Right kidney (tissue), 9 donors: Measurements from ENCODE around the gene DNAH10.

Source experiments
- DNase-seq: peaks from one replicate; pipeline ENCODE4 v3.0.0-alpha.2; 2016
- long read RNA-seq, 8 donors: transcript quantifications; one replicate each; lab custom pipeline, GENCODE V29; 2026

The DNAH10 gene, protein sequence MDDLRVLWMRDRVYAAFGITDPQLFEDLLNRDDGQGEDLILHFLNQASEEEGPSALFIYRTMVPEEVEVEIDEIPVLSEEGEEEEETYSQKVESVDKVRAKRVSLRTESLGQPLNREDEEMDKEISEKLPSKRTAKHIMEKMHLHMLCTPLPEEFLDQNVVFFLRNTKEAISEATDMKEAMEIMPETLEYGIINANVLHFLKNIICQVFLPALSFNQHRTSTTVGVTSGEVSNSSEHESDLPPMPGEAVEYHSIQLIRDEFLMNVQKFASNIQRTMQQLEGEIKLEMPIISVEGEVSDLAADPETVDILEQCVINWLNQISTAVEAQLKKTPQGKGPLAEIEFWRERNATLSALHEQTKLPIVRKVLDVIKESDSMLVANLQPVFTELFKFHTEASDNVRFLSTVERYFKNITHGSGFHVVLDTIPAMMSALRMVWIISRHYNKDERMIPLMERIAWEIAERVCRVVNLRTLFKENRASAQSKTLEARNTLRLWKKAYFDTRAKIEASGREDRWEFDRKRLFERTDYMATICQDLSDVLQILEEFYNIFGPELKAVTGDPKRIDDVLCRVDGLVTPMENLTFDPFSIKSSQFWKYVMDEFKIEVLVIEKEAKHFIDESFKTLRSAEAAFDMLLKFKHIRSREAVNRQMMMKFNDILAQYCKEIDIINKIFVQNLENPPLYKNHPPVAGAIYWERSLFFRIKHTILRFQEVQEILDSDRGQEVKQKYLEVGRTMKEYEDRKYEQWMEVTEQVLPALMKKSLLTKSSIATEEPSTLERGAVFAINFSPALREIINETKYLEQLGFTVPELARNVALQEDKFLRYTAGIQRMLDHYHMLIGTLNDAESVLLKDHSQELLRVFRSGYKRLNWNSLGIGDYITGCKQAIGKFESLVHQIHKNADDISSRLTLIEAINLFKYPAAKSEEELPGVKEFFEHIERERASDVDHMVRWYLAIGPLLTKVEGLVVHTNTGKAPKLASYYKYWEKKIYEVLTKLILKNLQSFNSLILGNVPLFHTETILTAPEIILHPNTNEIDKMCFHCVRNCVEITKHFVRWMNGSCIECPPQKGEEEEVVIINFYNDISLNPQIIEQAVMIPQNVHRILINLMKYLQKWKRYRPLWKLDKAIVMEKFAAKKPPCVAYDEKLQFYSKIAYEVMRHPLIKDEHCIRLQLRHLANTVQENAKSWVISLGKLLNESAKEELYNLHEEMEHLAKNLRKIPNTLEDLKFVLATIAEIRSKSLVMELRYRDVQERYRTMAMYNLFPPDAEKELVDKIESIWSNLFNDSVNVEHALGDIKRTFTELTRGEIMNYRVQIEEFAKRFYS (N-terminal part only)
- long read RNA-seq, donor 1, partial matches to known transcripts = 0 of 10 reads
- long read RNA-seq, donor 1, other reads (novel, unspliced or antisense) = 10 of 10 reads
- long read RNA-seq, donor 2 = 0 reads
- long read RNA-seq, donor 3, partial matches to known transcripts = 0 of 10 reads
- long read RNA-seq, donor 3, other reads (novel, unspliced or antisense) = 10 of 10 reads
- long read RNA-seq, donor 4 = 0 reads
- long read RNA-seq, donor 5 = 0 reads
- long read RNA-seq, donor 6 = 0 reads
- long read RNA-seq, donor 7 = 0 reads
- long read RNA-seq, donor 8 = 0 reads

DNA sequence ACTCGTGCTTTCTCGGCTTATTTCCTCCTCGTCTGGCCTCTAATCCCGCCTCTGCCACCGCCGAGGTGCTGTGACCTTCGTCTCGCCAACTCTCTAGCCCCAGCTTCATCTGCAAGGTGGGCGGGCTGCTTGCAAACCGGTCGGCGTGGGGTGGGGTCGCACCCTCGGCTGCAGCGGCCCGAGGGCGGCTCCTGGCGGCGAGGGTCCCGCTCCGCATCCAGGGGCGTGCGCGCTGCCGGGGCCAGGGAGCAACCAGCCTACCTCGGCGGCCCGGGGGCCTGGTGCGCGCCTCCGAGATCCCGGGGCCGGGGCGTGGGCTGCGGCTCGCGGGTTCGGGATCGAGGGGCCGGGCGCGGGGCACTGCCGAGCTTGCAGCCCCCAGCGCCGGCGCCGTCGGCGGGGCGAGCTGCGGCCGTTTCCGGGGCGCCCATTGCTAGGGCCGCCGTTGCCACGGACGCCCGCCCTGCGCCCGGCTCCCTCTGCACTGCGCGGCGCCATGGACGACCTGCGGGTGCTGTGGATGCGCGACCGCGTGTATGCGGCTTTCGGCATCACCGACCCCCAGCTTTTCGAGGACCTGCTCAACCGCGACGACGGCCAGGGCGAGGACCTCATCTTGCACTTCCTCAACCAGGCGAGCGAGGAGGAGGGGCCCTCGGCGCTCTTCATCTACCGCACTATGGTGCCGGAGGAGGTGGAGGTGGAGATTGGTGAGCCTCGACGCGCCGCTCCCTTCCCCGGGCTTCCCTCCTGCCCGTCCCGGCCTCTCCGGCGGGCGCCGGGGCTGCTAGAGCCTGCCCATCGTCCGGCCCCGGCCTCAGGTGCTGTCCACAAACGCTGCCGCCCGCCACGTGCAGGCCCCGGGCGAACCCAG is at the start of gene DNAH10:
TSS of gene DNAH10 (plus strand) at position 461 of the 874 bp plus-strand sequence. CDS start at position 497, 36 bp downstream.
- DNase-seq = peak; percentile 75

DNA sequence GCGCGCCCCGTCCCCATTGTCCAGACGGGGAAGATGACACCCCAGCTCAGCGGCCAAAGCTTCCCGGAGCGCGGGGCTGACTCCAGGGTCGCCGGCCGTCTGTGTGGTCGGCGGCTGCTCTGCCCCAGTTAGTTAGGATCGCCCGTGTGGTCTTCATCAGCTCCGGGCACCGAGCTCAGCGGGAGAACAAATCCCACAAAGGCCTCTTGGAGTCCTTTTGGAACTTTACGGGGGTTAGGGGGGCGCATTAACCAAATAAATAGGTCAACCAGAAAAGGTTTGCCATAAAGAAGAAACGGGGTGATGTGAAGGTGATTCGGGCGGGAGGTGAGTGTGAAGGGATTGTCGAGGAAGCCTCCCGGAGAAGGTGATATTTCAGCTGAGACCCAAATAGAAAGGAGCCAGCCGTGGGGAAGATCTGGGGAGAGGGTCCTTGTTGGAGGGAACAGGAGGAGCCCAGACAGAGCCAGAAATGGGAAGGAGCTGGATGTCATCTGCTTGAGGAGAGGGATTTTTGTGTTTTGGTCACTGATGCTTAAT is 49.3 kb upstream of the DNAH10 start:
- DNase-seq = no peak

DNA sequence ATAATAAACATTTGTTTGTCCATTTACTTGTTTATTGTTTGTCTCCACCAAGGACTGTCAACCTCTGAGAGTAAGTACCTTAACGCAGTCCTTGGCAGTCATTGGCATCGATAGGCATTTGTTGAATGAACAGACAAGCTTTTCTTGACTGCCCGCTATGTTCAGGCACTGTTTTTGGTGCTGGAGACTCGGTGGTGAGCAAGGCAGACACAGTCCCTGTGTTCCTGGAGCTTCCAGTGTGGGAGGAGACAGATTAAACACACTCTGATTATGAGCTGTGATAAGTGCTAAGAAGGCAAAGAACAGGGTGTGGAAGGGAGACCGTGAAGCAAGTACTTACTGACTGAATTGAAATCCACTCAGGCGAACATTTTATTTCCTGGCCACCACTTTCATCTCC is 48.7 kb upstream of the DNAH10 start:
- no peak for DNase-seq

GRCh38 chr12:123713823-123714585 is 48.1 kb upstream of the DNAH10 start:
- DNase-seq = no peak

- DNase-seq = no peak
Observed at GRCh38 chr12:123715195-123715594, 46.9 kb upstream of the DNAH10 start.

DNA sequence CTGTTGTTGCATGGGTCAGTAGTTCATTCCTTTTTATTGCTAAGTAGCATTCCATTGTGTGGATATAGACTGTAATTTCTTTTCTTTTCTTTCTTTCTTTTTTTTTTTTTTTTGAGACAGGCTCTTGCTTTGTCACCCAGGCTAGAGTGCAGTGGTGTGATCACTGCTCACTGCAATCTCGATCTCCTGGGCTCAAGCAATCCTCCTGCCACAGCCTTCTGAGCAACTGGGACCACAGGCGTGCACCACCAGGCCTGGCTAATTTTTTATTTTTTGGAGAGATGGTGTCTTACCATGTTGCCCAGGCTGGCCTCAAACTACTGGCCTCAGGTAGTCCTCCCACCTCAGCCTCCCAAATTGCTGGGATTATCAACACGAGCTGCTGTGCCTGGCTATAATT is 44.8 kb upstream of the DNAH10 start:
- DNase-seq = no peak

- no peak for DNase-seq
Observed at GRCh38 chr12:123720141-123720814, 41.8 kb upstream of the DNAH10 start.

- DNase-seq = no peak
Observed at GRCh38 chr12:123721245-123721644, 40.9 kb upstream of the DNAH10 start.

DNA sequence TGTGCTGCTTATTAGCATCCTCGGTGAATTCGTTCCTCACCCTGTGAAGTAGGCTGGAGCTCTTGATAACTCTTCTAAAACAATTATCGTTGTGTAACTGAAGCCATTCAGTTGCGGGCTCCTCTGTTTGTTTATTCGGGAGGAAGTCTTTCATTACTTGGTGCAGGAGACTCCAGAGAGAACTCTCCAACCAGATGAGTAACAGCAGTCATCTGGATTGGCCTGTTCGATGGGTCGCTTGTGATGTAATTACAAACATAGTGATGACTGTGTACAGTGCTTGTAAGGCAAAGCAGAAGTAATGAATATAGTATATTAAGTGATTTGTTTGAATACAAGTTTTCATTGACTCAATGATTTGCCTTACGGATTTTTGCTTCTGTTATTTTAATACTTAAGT is 39.1 kb upstream of the DNAH10 start:
- no peak for DNase-seq

GRCh38 chr12:123723765-123724164 is 38.3 kb upstream of the DNAH10 start:
- no peak for DNase-seq

GRCh38 chr12:123726244-123726643 is 35.9 kb upstream of the DNAH10 start:
- no peak for DNase-seq

DNA sequence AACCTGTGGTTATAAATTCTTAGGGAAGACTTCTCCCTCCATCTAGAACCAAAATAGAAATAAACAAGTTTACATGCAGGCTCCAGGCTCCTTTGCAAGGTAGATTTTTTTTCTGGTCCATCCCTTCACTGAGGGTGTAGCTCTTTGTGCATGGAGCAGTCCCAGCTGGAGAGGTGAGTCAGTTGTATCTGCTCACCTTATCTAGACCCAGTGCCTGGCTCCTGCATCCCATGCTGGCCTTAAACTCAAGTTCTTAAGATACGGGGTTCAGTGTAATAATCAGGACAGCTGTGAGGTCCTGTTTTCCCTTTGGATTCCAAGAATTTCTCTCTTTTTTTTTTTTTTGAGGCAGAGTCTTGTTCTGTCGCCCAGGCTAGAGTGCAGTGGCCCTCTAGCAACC is 35.1 kb upstream of the DNAH10 start:
- DNase-seq = no peak

DNA sequence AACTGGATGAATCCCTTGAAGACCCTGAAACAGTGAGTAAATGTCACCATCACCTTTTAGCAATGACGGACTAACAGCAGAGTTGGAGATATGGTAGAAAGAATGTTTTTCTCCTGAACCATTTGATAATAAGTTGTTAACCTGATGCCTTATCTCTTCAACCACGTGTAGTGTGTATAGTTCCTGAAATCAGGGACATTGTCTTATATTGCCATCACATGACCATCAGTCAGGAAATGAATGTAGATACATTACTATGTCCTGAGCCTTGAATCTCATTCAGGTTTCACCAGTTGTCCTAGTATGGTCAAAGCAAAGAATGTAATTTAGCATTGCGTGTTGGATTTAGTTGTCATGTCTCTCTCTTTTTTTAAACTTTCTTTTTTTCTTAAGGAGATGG is 34.2 kb upstream of the DNAH10 start:
- DNase-seq = no peak

DNA sequence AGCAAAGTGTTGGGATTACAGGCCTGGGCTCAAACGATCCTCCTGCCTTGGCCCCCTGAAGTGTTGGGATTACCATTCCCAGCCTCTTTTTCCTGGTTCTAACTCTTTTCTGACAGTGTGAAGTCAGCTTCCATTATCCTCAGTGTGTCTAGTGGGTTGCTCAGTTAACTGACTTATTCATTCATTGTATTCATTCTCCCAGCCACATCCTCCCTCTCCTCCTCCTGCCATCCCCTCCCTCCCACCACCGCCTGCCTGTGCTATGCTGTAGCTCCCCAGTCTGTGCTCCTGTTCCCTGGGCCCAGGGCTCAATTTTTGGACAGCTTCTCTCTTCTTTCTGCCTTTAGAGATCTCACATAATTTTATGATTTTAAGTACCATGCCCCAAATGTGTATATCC is 30.5 kb upstream of the DNAH10 start:
- DNase-seq = no peak

DNA sequence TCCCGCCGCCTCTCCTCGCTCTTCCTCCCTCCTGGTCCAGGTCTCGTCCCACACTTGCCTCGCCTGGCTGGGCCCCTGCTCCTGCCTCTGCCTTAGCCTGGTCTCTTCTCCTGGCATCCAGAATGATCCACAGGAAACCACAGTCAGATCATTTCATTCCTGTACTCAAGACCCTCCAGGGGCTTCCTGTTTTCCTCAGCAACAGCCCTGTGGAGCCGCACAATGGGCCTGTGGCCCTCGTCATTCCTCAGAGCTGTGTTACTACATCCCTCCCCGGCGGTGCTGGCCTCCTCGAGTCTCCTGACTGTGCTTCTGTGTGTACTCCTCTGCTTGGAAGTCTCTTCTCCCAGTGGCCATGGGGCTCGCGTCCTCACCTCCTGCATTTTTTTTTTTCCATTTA is 29.9 kb upstream of the DNAH10 start:
- no peak for DNase-seq

DNA sequence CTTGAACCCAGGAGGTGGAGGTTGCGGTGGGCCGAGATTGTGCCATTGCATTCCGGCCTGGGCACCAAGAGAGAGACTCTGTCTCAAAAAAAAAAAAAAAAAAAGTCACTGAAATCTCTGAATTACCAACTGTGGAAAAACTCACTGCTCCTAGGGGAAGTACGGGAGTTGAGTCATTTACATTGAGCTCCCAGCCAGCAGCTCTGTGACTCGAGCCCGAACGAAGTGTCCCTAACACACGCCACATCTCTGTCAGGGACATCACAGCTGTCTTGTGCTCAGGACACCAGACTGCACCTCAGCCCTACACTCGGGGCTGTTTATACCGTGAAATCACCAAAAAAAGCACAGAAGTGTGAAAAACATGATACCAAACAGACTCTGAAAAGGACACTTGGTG is 28.9 kb upstream of the DNAH10 start:
- no peak for DNase-seq

GRCh38 chr12:123734268-123734667 is 27.8 kb upstream of the DNAH10 start:
- DNase-seq = no peak

DNA sequence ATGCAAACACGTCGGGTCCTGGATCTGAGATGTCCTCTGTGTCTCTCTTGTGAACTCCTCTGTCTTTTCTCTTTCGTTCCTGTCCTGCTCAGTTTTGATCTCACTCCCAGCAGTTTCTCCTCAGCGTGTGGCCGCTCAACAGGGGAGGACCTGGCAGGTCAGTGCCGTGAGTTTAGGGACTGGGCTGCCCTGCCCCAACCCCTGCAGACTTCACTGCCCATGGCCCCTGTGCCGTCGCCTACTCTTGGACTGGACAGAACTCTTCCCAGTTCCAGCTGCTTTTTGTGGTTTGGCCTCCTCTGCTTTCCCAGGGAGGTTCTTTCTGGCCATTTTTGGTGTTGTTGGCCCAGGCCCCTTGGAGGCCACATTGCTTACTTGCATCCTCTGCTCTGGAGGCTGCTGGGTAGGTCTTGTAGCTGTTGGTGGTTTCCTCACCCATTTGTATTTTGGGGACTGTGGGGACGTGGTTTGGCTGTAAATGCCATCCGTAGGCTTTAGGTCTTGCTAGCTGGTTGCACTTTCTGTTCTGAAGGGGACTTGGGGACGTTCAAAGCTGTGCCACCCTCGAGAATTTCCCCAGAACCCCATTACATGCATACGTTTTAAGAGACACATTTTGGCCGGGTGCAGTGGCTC is 20.0 kb upstream of the DNAH10 start:
- DNase-seq = no peak

GRCh38 chr12:123743002-123743401 is 19.1 kb upstream of the DNAH10 start:
- no peak for DNase-seq
